ENCODE data around the gene SLC17A9.

The SLC17A9 gene

GRCh38 chr20:62940875-62941274, 11.6 kb upstream of the SLC17A9 start:
- no peak for DNase-seq

GRCh38 chr20:62941792-62942191, 10.7 kb upstream of the SLC17A9 start:
- DNase-seq = no peak

- no peak for DNase-seq
Measured at GRCh38 chr20:62942456-62942855, 10.1 kb upstream of the SLC17A9 start.

GRCh38 chr20:62943396-62943795, 9.1 kb upstream of the SLC17A9 start:
- DNase-seq = no peak

- no peak for DNase-seq
Measured at GRCh38 chr20:62944184-62944583, 8.3 kb upstream of the SLC17A9 start.

GRCh38 chr20:62944746-62945145, 7.8 kb upstream of the SLC17A9 start:
- DNase-seq = no peak

- DNase-seq = no peak
Measured at GRCh38 chr20:62945771-62946339, 6.7 kb upstream of the SLC17A9 start.

GRCh38 chr20:62946918-62947317, 5.6 kb upstream of the SLC17A9 start:
- DNase-seq = no peak

GRCh38 chr20:62947532-62948300, 4.8 kb upstream of the SLC17A9 start:
- no peak for DNase-seq

- DNase-seq = no peak
Measured at GRCh38 chr20:62949153-62949821, 3.2 kb upstream of the SLC17A9 start.

- no peak for DNase-seq
Measured at GRCh38 chr20:62949962-62950361, 2.5 kb upstream of the SLC17A9 start.

GRCh38 chr20:62950741-62951140, 1.8 kb upstream of the SLC17A9 start:
- DNase-seq = no peak

GRCh38 chr20:62951143-62951895, 1.2 kb upstream of the SLC17A9 start:
- no peak for DNase-seq

GRCh38 chr20:62951896-62952372, 575 bp upstream of the SLC17A9 start:
- no peak for DNase-seq

- no peak for DNase-seq
Measured at GRCh38 chr20:62952968-62953838, 694 bp downstream of the SLC17A9 start.

- peak; percentile 76 for DNase-seq
Measured at GRCh38 chr20:62953839-62954703, 1.6 kb downstream of the SLC17A9 start.

GRCh38 chr20:62955519-62956386, 3.2 kb downstream of the SLC17A9 start:
- no peak for DNase-seq

- no peak for DNase-seq
Measured at GRCh38 chr20:62956387-62957135, 4.1 kb downstream of the SLC17A9 start.
